HEK293 (cell line): ENCODE results near the gene CHRNA9.

Source experiments
- CTCF ChIA-PET: fragments of 350-600 bp; formaldehyde crosslinking; extraction: SDS; loops from one replicate; lab custom pipeline; 2021; ENCODE audit warnings: antibody characterized with exemption; lab: Yijun Ruan, JAX
- POLR2A ChIA-PET: fragments of 300-600 bp; formaldehyde crosslinking; extraction: SDS; loops from one replicate; lab custom pipeline; 2020; ENCODE audit warnings: antibody characterized with exemption, inconsistent platforms; lab: Yijun Ruan, JAX
- H3K27ac ChIP-seq: fragments of 200-500 bp; sonication (Bioruptor generic); 2 replicates; pipeline ENCODE4 v1.5.1; 2014; ENCODE audit warnings: low read depth, low read length, control low read depth, inconsistent platforms; ENCODE audit errors: extremely low read depth
- H3K36me3 ChIP-seq, 2 experiments: fragments of 200-500 bp in 1 of 2; sonication (Bioruptor generic) in 1 of 2; 1 replicate in 1 of 2; 2 replicates in 1 of 2; pipeline ENCODE4 v1.5.1; 2014 to 2017; ENCODE audit warnings: inconsistent platforms in 2 of 2, low read length in 2 of 2; ENCODE audit not compliant: control insufficient read depth in 2 of 2, insufficient read depth in 1 of 2
- H3K4me1 ChIP-seq: fragments of 200-500 bp; sonication (Bioruptor generic); 2 replicates; pipeline ENCODE4 v1.5.1; 2014; ENCODE audit warnings: mild to moderate bottlenecking, low read length, inconsistent platforms; ENCODE audit not compliant: control insufficient read depth, insufficient read depth
- H3K4me3 ChIP-seq: 2 replicates; pipeline ENCODE4 v1.5.1; 2011; ENCODE audit warnings: low read depth, mild to moderate bottlenecking, control low read depth, low read length, moderate library complexity
- H3K9me3 ChIP-seq: fragments of 200-500 bp; sonication (Bioruptor generic); 2 replicates; pipeline ENCODE4 v1.5.1; 2014; ENCODE audit warnings: low read depth, low read length, inconsistent platforms; ENCODE audit not compliant: control insufficient read depth, insufficient read depth
- BCL11A ChIP-seq: fragments of 450-650 bp; formaldehyde crosslinking; IDR thresholded peaks from 2 replicates; pipeline ENCODE4 v1.5.1; 2016; ENCODE audit warnings: low read depth, missing biosample characterization, missing genetic modification characterization
- HOXD13 ChIP-seq: sonication (generic); formaldehyde crosslinking; IDR thresholded peaks from 2 replicates; pipeline ENCODE4 v1.8.0; 2022; ENCODE audit warnings: missing genetic modification reagents, borderline replicate concordance
- KLF10 ChIP-seq: fragments of 450-650 bp; IDR thresholded peaks from 2 replicates; pipeline ENCODE4 v1.5.1; 2018; ENCODE audit warnings: missing biosample characterization, mild to moderate bottlenecking, missing genetic modification characterization
- MEIS1 ChIP-seq: sonication (generic); formaldehyde crosslinking; IDR thresholded peaks from 2 replicates; pipeline ENCODE4 v1.8.1; 2022; ENCODE audit warnings: missing genetic modification reagents, mild to moderate bottlenecking, borderline replicate concordance
- PRDM10 ChIP-seq: fragments of 450-650 bp; formaldehyde crosslinking; IDR thresholded peaks from 2 replicates; pipeline ENCODE4 v1.5.1; 2016; ENCODE audit warnings: missing biosample characterization, missing genetic modification characterization
- ZBTB21 ChIP-seq: fragments of 450-650 bp; formaldehyde crosslinking; IDR thresholded peaks from 2 replicates; pipeline ENCODE4 v1.5.1; 2017; ENCODE audit warnings: missing biosample characterization, missing genetic modification characterization
- ZIC2 ChIP-seq: fragments of 450-650 bp; formaldehyde crosslinking; IDR thresholded peaks from 2 replicates; pipeline ENCODE4 v1.5.1; 2016; ENCODE audit warnings: missing biosample characterization, missing genetic modification characterization
- ZNF10 ChIP-seq: fragments of 450-650 bp; formaldehyde crosslinking; IDR thresholded peaks from 2 replicates; pipeline ENCODE4 v1.5.1; 2017; ENCODE audit warnings: missing biosample characterization, missing genetic modification characterization
- ZNF16 ChIP-seq: fragments of 450-650 bp; formaldehyde crosslinking; IDR thresholded peaks from 2 replicates; pipeline ENCODE4 v1.5.1; 2016; ENCODE audit warnings: low read depth, missing biosample characterization, missing genetic modification characterization
- ZNF335 ChIP-seq: fragments of 450-650 bp; formaldehyde crosslinking; conservative IDR thresholded peaks from 2 replicates; pipeline ENCODE4 v1.5.1; 2016; ENCODE audit warnings: missing biosample characterization, missing genetic modification characterization
- ZNF416 ChIP-seq: fragments of 450-650 bp; formaldehyde crosslinking; IDR thresholded peaks from 2 replicates; pipeline ENCODE4 v1.5.1; 2016; ENCODE audit warnings: missing biosample characterization, missing genetic modification characterization
- ZNF549 ChIP-seq: fragments of 450-650 bp; IDR thresholded peaks from 2 replicates; pipeline ENCODE4 v1.5.1; 2018; ENCODE audit warnings: missing biosample characterization, missing genetic modification characterization, mild to moderate bottlenecking, inconsistent platforms, moderate library complexity
- ZNF600 ChIP-seq: fragments of 450-650 bp; formaldehyde crosslinking; IDR thresholded peaks from 2 replicates; pipeline ENCODE4 v1.5.1; 2016; ENCODE audit warnings: missing biosample characterization, missing genetic modification characterization
- ZNF610 ChIP-seq: fragments of 450-650 bp; formaldehyde crosslinking; IDR thresholded peaks from 2 replicates; pipeline ENCODE4 v1.5.1; 2016; ENCODE audit warnings: missing biosample characterization, missing genetic modification characterization, borderline replicate concordance
- ZNF701 ChIP-seq: fragments of 450-650 bp; formaldehyde crosslinking; IDR thresholded peaks from 2 replicates; pipeline ENCODE4 v1.5.1; 2016; ENCODE audit warnings: missing biosample characterization, missing genetic modification characterization
- ZSCAN23 ChIP-seq: fragments of 450-650 bp; formaldehyde crosslinking; IDR thresholded peaks from 2 replicates; pipeline ENCODE4 v1.5.1; 2016; ENCODE audit warnings: missing biosample characterization, missing genetic modification characterization
- ZSCAN5A ChIP-seq: fragments of 450-650 bp; formaldehyde crosslinking; IDR thresholded peaks from 2 replicates; pipeline ENCODE4 v1.5.1; 2016; ENCODE audit warnings: missing biosample characterization, missing genetic modification characterization
- TF ChIP-seq, protein P1 (sequence below): fragments of 450-650 bp; formaldehyde crosslinking; IDR thresholded peaks from 2 replicates; pipeline ENCODE4 v1.5.1; 2016; ENCODE audit warnings: missing biosample characterization, missing genetic modification characterization, borderline replicate concordance
- TF ChIP-seq, protein P2 (sequence below): fragments of 450-650 bp; IDR thresholded peaks from 2 replicates; pipeline ENCODE4 v1.5.1; 2018; ENCODE audit warnings: missing biosample characterization, mild to moderate bottlenecking, missing genetic modification characterization
- TF ChIP-seq, protein P3 (sequence below): fragments of 450-650 bp; formaldehyde crosslinking; IDR thresholded peaks from 2 replicates; pipeline ENCODE4 v1.5.1; 2016; ENCODE audit warnings: missing biosample characterization, missing genetic modification characterization

Gene CHRNA9

GRCh38 chr4:40331961-40332360, 3.2 kb upstream of the CHRNA9 start:
- TF ChIP-seq ZNF610 (no peak), ZNF16 (tag by site-specific recombination) (no peak)
- Histone ChIP-seq H3K9me3 (no peaks in the 10 kb centered on the region), H3K4me1 (peaks cover 9% of the 10 kb centered on the region), H3K36me3 (no peaks in the 10 kb centered on the region), H3K4me3 (no peak overlapping the region), H3K27ac (no peak overlapping the region)
- ChIA-PET POLR2A (interaction anchor here (0.6 kb wide), 1 partner anchor 9 kb away, joined by 4 read pairs; no protein-coding TSS in a partner anchor), CTCF (interaction anchor here (1.3 kb wide), 1 partner anchor 15 kb away, joined by 3 read pairs; no protein-coding TSS in a partner anchor)

DNA sequence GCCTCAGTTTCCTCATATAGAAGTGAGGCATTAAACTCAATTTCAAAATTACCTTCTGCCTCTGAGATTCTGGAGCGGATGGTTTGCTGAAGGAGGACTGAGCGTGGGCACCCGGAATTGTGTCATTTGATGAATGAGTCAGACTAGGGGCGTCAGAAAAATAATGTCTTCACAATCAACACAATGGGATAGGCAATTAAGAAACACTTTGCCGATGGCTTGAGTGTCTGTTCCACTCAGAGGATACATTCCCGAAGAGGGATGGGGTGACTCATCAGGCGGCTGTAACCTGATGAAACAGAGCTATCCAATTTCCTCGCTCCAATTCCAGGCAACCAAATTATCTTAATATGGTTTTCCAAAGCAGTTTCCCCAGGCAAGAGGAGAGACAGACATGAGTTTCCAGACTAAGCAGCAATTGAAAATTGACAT, 1.2 kb upstream of the CHRNA9 start:
- Histone ChIP-seq H3K4me3 (no peak overlapping the region), H3K36me3 (no peaks in the 10 kb centered on the region), H3K27ac (peak overlapping the region; percentile 7; the same call in 1 of the 2 replicates), H3K4me1 (peaks cover 9% of the 10 kb centered on the region), H3K9me3 (no peaks in the 10 kb centered on the region)
- POLR2A ChIA-PET = interaction anchor here (1.0 kb wide), 2 partner anchors 17 to 296 kb away, joined by 3 read pairs; partner anchors contain the start of gene RBM47
- CTCF ChIA-PET = interaction anchor here (1.6 kb wide), 1 partner anchor 8 kb away, joined by 8 read pairs; no protein-coding TSS in a partner anchor
- TF ChIP-seq, protein P1, sequence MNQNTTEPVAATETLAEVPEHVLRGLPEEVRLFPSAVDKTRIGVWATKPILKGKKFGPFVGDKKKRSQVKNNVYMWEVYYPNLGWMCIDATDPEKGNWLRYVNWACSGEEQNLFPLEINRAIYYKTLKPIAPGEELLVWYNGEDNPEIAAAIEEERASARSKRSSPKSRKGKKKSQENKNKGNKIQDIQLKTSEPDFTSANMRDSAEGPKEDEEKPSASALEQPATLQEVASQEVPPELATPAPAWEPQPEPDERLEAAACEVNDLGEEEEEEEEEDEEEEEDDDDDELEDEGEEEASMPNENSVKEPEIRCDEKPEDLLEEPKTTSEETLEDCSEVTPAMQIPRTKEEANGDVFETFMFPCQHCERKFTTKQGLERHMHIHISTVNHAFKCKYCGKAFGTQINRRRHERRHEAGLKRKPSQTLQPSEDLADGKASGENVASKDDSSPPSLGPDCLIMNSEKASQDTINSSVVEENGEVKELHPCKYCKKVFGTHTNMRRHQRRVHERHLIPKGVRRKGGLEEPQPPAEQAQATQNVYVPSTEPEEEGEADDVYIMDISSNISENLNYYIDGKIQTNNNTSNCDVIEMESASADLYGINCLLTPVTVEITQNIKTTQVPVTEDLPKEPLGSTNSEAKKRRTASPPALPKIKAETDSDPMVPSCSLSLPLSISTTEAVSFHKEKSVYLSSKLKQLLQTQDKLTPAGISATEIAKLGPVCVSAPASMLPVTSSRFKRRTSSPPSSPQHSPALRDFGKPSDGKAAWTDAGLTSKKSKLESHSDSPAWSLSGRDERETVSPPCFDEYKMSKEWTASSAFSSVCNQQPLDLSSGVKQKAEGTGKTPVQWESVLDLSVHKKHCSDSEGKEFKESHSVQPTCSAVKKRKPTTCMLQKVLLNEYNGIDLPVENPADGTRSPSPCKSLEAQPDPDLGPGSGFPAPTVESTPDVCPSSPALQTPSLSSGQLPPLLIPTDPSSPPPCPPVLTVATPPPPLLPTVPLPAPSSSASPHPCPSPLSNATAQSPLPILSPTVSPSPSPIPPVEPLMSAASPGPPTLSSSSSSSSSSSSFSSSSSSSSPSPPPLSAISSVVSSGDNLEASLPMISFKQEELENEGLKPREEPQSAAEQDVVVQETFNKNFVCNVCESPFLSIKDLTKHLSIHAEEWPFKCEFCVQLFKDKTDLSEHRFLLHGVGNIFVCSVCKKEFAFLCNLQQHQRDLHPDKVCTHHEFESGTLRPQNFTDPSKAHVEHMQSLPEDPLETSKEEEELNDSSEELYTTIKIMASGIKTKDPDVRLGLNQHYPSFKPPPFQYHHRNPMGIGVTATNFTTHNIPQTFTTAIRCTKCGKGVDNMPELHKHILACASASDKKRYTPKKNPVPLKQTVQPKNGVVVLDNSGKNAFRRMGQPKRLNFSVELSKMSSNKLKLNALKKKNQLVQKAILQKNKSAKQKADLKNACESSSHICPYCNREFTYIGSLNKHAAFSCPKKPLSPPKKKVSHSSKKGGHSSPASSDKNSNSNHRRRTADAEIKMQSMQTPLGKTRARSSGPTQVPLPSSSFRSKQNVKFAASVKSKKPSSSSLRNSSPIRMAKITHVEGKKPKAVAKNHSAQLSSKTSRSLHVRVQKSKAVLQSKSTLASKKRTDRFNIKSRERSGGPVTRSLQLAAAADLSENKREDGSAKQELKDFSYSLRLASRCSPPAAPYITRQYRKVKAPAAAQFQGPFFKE (tag by site-specific recombination) = no peak
- TF ChIP-seq ZIC2 (tag by site-specific recombination) (0 out of 2 replicates have a peak, but pooled peaks have one; percentile 12), ZSCAN23 (tag by site-specific recombination) (no peak; the same call in 1 of the 2 replicates), ZNF549 (tag by site-specific recombination) (no peak), BCL11A (peak; percentile 61; the same call in 1 of the 2 replicates), MEIS1 (no peak), KLF10 (tag by site-specific recombination) (peak; percentile 72), HOXD13 (CRISPR knock-in tag) (no peak), ZNF416 (tag by site-specific recombination) (no peak), PRDM10 (tag by site-specific recombination) (peak; percentile 64), ZSCAN5A (tag by site-specific recombination) (no peak), ZNF600 (tag by site-specific recombination) (0 out of 2 replicates have a peak, but pooled peaks have one; percentile 7), ZNF335 (tag by site-specific recombination) (peak; percentile 47), ZBTB21 (peak; percentile 89), ZNF10 (tag by site-specific recombination) (peak; percentile 96), ZNF701 (tag by site-specific recombination) (no peak)
- TF ChIP-seq, protein P2, sequence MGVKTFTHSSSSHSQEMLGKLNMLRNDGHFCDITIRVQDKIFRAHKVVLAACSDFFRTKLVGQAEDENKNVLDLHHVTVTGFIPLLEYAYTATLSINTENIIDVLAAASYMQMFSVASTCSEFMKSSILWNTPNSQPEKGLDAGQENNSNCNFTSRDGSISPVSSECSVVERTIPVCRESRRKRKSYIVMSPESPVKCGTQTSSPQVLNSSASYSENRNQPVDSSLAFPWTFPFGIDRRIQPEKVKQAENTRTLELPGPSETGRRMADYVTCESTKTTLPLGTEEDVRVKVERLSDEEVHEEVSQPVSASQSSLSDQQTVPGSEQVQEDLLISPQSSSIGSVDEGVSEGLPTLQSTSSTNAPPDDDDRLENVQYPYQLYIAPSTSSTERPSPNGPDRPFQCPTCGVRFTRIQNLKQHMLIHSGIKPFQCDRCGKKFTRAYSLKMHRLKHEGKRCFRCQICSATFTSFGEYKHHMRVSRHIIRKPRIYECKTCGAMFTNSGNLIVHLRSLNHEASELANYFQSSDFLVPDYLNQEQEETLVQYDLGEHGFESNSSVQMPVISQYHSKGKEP (tag by site-specific recombination) = peak; percentile 62
- TF ChIP-seq, protein P3, sequence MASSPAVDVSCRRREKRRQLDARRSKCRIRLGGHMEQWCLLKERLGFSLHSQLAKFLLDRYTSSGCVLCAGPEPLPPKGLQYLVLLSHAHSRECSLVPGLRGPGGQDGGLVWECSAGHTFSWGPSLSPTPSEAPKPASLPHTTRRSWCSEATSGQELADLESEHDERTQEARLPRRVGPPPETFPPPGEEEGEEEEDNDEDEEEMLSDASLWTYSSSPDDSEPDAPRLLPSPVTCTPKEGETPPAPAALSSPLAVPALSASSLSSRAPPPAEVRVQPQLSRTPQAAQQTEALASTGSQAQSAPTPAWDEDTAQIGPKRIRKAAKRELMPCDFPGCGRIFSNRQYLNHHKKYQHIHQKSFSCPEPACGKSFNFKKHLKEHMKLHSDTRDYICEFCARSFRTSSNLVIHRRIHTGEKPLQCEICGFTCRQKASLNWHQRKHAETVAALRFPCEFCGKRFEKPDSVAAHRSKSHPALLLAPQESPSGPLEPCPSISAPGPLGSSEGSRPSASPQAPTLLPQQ = peak; percentile 73
